Endothelial cell (in vitro differentiated cells): ENCODE data around the gene ST7L. TPM values are rescaled to one million over a fixed set of nuclear protein-coding genes. Genes with fewer than 3 reads are reported as not detected.
A peak's percentile ranks its signal among the peaks of the same experiment; 100 is the strongest.
"Not testable (repeated sequence)": the region's sequence is repeated elsewhere in the genome, so short reads cannot be mapped to it uniquely, and the experiment has no call there.

Experiments used
- DNase-seq: peaks from one replicate; pipeline ENCODE4 v3.0.0; 2021; ENCODE audit warnings: low spot score
- H3K27ac Mint-ChIP-seq: one replicate; pipeline ENCODE4 v1.8.0; 2021; ENCODE audit warnings: mixed read lengths, inconsistent platforms; ENCODE audit not compliant: unreplicated experiment
- H3K27me3 Mint-ChIP-seq: one replicate; pipeline ENCODE4 v1.8.0; 2021; ENCODE audit warnings: mild to moderate bottlenecking, moderate library complexity, mixed read lengths, inconsistent platforms; ENCODE audit not compliant: unreplicated experiment
- H3K36me3 Mint-ChIP-seq: one replicate; pipeline ENCODE4 v1.8.0; 2021; ENCODE audit warnings: mild to moderate bottlenecking, low read depth, mixed read lengths, inconsistent platforms; ENCODE audit not compliant: unreplicated experiment
- H3K4me1 Mint-ChIP-seq: one replicate; pipeline ENCODE4 v1.8.0; 2021; ENCODE audit warnings: mild to moderate bottlenecking, mixed read lengths, inconsistent platforms; ENCODE audit not compliant: unreplicated experiment
- H3K4me3 Mint-ChIP-seq: one replicate; pipeline ENCODE4 v1.8.0; 2021; ENCODE audit warnings: mild to moderate bottlenecking, mixed read lengths, inconsistent platforms; ENCODE audit not compliant: unreplicated experiment
- H3K9me3 Mint-ChIP-seq: one replicate; pipeline ENCODE4 v1.8.0; 2021; ENCODE audit warnings: mixed read lengths, inconsistent platforms; ENCODE audit not compliant: unreplicated experiment
- total RNA-seq: library from RNA; stranded (reverse); fragmentation: NEBNext Ultra II Directional; extraction: Animal tissue kit (Norgen Biotek cat#: 25700); gene quantifications from one replicate; pipeline ENCODE4 v1.2.1, GENCODE V29; 2021; ENCODE audit not compliant: unreplicated experiment
- TF ChIP-seq, protein P1 (sequence below): fragments of 200-600 bp; sonication (generic); IDR thresholded peaks from one replicate; pipeline ENCODE4 v1.5.0; 2021; ENCODE audit warnings: antibody characterized with exemption; ENCODE audit not compliant: unreplicated experiment

ST7L gene
- total RNA-seq, 1 donor from 2014 or later: 14.3 TPM

DNA sequence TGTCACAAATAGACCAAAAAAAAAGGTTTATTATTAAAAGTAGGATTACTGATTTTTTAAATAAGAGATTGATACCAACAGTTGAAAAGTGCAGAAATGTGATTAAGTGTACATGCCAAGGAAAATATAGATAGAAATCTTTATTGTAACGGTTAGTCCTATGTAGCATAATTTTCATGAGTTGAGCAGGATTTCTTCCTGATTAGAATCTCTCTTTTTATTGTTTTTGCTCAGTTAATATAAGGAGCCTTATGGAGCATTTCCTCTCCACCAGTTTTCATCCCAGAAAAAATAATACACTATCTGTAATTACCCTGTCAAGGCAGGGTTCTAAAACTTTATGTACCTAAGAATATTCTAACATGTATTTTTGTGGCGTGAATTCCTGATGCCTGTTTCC is 24.1 kb upstream of the ST7L start:
- no peak overlapping the region for H3K4me3 Mint-ChIP-seq
- no peaks in the 10 kb centered on the region for H3K4me1 Mint-ChIP-seq
- DNase-seq: no peak
- H3K27me3 Mint-ChIP-seq: no peaks in the 10 kb centered on the region
- peaks cover 15% of the 10 kb centered on the region for H3K36me3 Mint-ChIP-seq
- H3K9me3 Mint-ChIP-seq: no peaks in the 10 kb centered on the region
- no peak overlapping the region for H3K27ac Mint-ChIP-seq
- TF ChIP-seq, protein P1, sequence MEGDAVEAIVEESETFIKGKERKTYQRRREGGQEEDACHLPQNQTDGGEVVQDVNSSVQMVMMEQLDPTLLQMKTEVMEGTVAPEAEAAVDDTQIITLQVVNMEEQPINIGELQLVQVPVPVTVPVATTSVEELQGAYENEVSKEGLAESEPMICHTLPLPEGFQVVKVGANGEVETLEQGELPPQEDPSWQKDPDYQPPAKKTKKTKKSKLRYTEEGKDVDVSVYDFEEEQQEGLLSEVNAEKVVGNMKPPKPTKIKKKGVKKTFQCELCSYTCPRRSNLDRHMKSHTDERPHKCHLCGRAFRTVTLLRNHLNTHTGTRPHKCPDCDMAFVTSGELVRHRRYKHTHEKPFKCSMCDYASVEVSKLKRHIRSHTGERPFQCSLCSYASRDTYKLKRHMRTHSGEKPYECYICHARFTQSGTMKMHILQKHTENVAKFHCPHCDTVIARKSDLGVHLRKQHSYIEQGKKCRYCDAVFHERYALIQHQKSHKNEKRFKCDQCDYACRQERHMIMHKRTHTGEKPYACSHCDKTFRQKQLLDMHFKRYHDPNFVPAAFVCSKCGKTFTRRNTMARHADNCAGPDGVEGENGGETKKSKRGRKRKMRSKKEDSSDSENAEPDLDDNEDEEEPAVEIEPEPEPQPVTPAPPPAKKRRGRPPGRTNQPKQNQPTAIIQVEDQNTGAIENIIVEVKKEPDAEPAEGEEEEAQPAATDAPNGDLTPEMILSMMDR: no peak

DNA sequence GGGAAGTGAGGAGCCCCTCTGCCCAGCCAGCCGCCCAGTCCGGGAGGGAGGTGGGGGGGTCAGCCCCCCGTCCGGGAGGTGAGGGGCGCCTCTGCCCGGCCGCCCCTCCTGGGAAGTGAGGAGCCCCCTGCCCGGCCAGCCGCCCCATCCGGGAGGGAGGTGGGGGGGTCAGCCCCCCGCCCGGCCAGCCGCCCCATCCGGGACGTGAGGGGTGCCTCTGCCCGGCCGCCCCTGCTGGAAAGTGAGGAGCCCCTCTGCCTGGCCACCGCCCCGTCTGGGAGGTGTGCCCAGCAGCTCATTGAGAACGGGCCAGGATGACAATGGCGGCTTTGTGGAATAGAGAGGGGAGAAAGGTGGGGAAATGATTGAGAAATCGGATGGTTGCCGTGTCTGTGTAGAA is 21.5 kb upstream of the ST7L start:
- not testable (repeated sequence) for H3K4me1 Mint-ChIP-seq, H3K9me3 Mint-ChIP-seq, H3K36me3 Mint-ChIP-seq, H3K27ac Mint-ChIP-seq, H3K27me3 Mint-ChIP-seq, DNase-seq, H3K4me3 Mint-ChIP-seq

DNA sequence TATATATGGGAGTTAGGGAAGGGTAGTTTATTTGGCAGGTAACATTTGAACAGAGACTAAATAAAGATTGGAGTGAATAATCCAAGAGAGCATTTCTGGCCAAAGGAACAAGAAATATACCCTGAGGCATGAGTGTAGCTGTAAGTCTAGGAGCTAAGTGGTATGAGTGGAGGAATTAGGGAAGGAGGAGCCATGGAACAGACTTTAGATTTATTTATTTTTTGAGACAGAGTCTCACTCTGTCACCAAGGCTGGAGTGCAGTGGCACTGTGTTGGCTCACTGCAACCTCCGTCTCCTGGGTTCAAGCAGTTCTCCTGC is 19.1 kb upstream of the ST7L start:
- H3K27ac Mint-ChIP-seq: peak overlapping the region; percentile 20
- no peaks in the 10 kb centered on the region for H3K27me3 Mint-ChIP-seq
- no peak overlapping the region for H3K4me3 Mint-ChIP-seq
- H3K4me1 Mint-ChIP-seq: peaks cover 6% of the 10 kb centered on the region
- TF ChIP-seq, protein P1: no peak
- peaks cover 5% of the 10 kb centered on the region for H3K36me3 Mint-ChIP-seq
- DNase-seq: no peak
- no peaks in the 10 kb centered on the region for H3K9me3 Mint-ChIP-seq

DNA sequence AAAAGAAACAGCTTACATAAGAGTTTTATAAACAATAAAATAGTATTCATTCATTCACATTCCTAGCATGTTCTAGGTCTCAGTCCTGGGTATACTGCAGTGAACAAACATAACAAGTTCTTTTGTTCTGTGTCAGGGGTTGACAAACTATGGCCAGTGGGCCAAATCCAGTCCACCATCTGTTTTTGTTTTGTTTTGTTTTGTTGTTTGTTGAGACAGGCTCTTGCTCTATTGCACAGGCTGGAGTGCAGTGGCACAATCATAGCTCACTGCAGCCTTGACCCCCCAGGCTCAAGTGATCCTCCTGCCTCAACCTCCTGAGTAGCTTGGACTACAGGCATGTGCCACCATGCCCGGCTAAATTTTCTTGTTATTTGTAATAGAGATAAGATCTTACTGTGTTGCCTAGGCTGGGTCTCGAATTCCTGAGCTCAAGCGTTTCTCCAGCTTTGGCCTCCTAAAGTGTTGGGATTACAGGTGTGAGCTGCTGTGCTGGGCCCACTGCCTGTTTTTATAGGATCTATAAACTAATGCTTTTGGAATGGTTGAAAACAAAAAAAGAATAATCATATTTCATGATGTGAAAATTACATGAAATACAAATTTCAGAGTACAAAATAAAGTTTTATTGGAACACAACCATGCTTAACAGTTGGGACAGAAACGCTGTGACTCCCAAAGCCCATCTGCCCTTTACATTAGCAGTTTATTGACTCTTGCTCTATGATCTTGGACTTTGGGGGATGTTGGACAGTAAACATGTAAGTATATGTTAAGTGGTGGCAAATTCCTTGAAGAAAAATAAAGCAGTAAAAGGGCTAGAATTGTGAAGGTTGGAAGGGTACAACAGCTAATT is 18.5 kb upstream of the ST7L start:
- TF ChIP-seq, protein P1: no peak
- Mint-ChIP-seq H3K36me3 (peaks cover 5% of the 10 kb centered on the region), H3K4me1 (peaks cover 7% of the 10 kb centered on the region), H3K27ac (peak overlapping the region; percentile 20), H3K9me3 (no peaks in the 10 kb centered on the region), H3K27me3 (no peaks in the 10 kb centered on the region), H3K4me3 (no peak overlapping the region)
- no peak for DNase-seq

DNA sequence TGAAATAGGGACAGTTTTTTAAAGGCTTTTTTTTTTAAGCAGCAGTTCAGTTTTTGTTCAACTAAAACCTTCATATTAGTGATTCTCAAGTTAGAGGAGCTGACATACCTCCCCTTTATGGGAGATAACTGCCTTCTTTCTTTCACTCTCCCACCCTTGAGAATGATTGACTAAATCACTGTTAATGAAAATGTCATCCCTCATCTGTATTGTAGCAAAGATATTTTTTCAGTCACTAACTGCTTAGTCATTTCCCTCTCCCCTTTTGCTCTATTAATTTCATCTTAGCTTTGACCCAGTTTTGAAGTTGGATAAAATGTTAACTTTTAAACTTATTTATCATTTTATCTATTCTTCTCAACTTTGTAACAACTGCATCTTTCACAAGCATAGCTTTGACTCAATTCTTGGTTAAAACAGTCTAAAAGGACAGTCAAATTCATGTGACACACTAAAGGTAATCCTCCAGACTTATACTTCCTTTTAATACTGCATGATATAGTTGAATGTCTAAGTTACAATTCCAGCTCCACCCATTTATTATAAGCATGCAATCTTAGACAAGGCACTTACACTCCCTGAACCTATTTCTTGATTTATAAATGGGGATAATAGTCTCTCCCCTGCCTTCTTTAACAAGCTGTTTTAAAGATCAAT is 17.8 kb upstream of the ST7L start:
- TF ChIP-seq, protein P1: no peak
- DNase-seq: no peak
- no peaks in the 10 kb centered on the region for H3K27me3 Mint-ChIP-seq
- peaks cover 7% of the 10 kb centered on the region for H3K4me1 Mint-ChIP-seq
- H3K27ac Mint-ChIP-seq: no peak overlapping the region
- H3K9me3 Mint-ChIP-seq: no peaks in the 10 kb centered on the region
- peaks cover 5% of the 10 kb centered on the region for H3K36me3 Mint-ChIP-seq
- H3K4me3 Mint-ChIP-seq: no peak overlapping the region
